ENCODE data around the gene TSC22D3.

The TSC22D3 gene

DNA sequence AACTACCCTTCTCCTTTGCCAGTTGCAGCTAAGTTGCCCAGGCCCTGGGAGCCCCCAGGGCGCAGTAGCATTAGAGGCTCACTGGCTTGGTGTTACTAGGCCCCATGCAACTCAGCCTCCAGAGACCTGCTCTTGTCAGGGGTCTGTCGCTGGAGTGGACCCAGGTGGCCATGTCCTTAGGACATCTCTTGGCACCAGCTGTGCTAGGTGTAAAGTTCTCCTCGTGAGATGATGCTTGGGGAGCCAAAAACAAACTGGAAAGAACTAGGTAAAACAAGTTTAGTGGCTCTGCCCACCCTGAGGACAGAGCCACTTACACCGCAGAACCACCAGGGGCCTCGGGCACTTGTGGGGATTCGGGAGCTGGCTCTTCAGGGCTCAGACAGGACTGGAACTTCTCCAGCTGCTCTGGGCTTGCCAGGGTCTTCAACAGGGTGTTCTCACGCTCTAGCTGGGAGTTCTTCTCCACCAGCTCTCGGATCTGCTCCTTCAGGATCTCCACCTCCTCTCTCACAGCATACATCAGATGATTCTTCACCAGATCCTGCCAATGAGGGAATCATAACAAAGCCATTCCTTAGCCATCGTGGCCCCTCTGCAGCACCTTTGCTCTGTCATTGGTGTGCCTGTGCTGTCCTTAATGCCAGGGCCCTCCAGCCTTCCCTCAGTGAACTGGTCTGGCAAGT, 61.2 kb downstream of the TSC22D3 start:
- H3K4me1 Mint-ChIP-seq (ENCODE audit: low read depth) = peaks cover 82% of the 10 kb centered on the region
- no peaks in the 10 kb centered on the region for H3K9me3 Mint-ChIP-seq
- H3K4me3 Mint-ChIP-seq = no peak overlapping the region
- DNase-seq = no peak
- H3K27me3 Mint-ChIP-seq = peaks cover 3% of the 10 kb centered on the region
- peaks cover 26% of the 10 kb centered on the region for H3K36me3 Mint-ChIP-seq (ENCODE audit: low read depth)
- peak overlapping the region; percentile 4 for H3K27ac Mint-ChIP-seq

DNA sequence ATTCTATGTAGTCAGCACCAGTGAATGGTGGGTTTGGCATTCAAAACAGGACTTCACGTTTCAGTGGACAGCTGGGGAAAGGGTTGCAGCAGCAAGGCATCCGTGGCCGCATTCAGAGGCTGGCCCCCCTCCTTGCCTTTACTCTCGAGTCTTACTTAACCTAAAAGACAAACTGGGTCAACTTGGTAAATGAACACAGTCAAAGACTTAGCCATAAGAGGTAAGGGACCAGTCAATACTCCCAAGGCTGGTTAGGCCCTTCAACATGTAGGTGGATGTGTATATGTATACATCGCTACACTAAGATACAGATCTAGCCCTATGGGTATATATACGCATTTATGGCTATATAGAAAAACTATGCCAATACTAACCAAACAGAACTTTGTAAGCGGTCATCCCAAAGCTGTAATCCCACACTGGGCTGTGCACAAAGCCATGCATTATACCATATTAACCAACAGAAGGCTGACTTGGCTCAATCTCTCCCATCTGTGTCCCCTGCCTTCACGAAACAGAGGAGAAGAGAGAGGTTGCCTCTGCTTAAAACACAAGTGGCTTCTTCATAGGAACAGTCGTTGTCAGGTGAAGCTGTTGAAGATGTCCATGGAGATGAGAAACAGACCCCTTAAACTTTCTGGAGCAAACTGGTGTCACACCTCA, 61.9 kb downstream of the TSC22D3 start:
- Mint-ChIP-seq H3K36me3 (ENCODE audit: low read depth) (peaks cover 26% of the 10 kb centered on the region), H3K4me3 (no peak overlapping the region), H3K27ac (peak overlapping the region; percentile 54), H3K9me3 (no peaks in the 10 kb centered on the region), H3K4me1 (ENCODE audit: low read depth) (peaks cover 87% of the 10 kb centered on the region), H3K27me3 (peaks cover 3% of the 10 kb centered on the region)
- no peak for DNase-seq

- Mint-ChIP-seq H3K36me3 (ENCODE audit: low read depth) (peaks cover 26% of the 10 kb centered on the region), H3K4me3 (no peak overlapping the region), H3K27me3 (peaks cover 3% of the 10 kb centered on the region), H3K27ac (peak overlapping the region; percentile 77), H3K4me1 (ENCODE audit: low read depth) (peaks cover 83% of the 10 kb centered on the region), H3K9me3 (no peaks in the 10 kb centered on the region)
- DNase-seq = no peak
These were observed 62.4 kb downstream of the TSC22D3 start for GRCh38 chrX:107713203-107713542.

GRCh38 chrX:107712231-107713202, 63.1 kb downstream of the TSC22D3 start:
- Mint-ChIP-seq H3K27me3 (peaks cover 3% of the 10 kb centered on the region), H3K27ac (peak overlapping the region; percentile 77), H3K36me3 (ENCODE audit: low read depth) (peaks cover 26% of the 10 kb centered on the region), H3K4me3 (no peak overlapping the region), H3K4me1 (ENCODE audit: low read depth) (peaks cover 76% of the 10 kb centered on the region), H3K9me3 (no peaks in the 10 kb centered on the region)
- DNase-seq = no peak

- H3K27me3 Mint-ChIP-seq = no peaks in the 10 kb centered on the region
- peaks cover 68% of the 10 kb centered on the region for H3K4me1 Mint-ChIP-seq (ENCODE audit: low read depth)
- H3K27ac Mint-ChIP-seq = peak overlapping the region; percentile 88
- peak overlapping the region; percentile 69 for H3K4me3 Mint-ChIP-seq
- H3K36me3 Mint-ChIP-seq (ENCODE audit: low read depth) = peaks cover 26% of the 10 kb centered on the region
- H3K9me3 Mint-ChIP-seq = no peaks in the 10 kb centered on the region
- no peak for DNase-seq
These were observed 63.9 kb downstream of the TSC22D3 start for GRCh38 chrX:107711521-107712181.

GRCh38 chrX:107710617-107711391, 64.8 kb downstream of the TSC22D3 start:
- H3K9me3 Mint-ChIP-seq = no peaks in the 10 kb centered on the region
- H3K27ac Mint-ChIP-seq = peak overlapping the region; percentile 88
- H3K4me1 Mint-ChIP-seq (ENCODE audit: low read depth) = peaks cover 71% of the 10 kb centered on the region
- DNase-seq = peak; percentile 41
- peak overlapping the region; percentile 69 for H3K4me3 Mint-ChIP-seq
- no peaks in the 10 kb centered on the region for H3K27me3 Mint-ChIP-seq
- H3K36me3 Mint-ChIP-seq (ENCODE audit: low read depth) = peaks cover 24% of the 10 kb centered on the region

DNA sequence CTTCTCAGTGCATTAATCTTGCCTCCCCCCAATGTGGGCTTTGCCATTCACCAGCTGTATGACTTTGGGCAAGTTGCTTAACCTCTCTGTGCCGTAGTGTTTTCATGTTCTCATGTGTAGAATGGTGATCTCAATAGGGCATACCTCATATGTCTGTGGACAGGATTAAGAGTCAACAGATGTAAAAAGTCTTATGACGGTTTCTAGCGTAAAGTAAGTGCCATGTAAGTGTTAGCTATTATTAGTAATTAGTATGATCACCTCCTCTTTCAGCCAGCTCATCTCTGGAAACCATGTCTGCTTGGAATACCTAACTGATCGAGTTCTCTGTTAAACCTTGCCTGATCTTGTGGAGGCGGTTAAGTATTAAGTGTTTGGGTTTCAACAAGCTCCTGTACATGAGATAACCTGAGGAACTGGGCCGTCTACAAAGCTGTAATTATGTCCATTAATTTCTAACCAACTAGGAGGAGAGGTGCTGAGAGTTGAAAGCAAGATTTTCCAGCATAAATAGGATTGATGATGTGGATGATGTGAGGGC, 66.3 kb downstream of the TSC22D3 start:
- Mint-ChIP-seq H3K9me3 (no peaks in the 10 kb centered on the region), H3K4me3 (no peak overlapping the region), H3K36me3 (ENCODE audit: low read depth) (peaks cover 13% of the 10 kb centered on the region), H3K27me3 (no peaks in the 10 kb centered on the region), H3K4me1 (ENCODE audit: low read depth) (peaks cover 56% of the 10 kb centered on the region), H3K27ac (no peak overlapping the region)
- DNase-seq = no peak

DNA sequence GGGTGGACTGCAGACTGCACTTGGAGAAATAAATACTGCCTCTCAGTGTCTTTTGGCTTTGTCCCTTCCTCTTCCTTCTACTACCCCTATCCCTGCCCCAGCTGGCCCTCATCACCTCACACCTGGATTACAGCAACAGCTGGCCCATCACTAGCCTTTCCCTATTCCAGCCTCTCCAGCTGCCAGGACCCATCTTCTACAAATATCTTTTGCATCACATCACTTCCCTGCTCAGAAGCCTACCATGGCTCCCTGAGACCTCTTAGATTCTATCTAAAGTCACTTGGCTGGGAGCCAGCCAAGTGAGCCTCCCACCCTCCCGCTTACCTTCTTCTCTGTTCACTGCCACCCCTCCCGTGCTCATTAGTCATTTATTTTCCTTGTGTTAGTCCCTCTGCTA, 66.8 kb downstream of the TSC22D3 start:
- H3K36me3 Mint-ChIP-seq (ENCODE audit: low read depth) = peaks cover 8% of the 10 kb centered on the region
- DNase-seq = no peak
- peaks cover 50% of the 10 kb centered on the region for H3K4me1 Mint-ChIP-seq (ENCODE audit: low read depth)
- H3K27ac Mint-ChIP-seq = no peak overlapping the region
- no peak overlapping the region for H3K4me3 Mint-ChIP-seq
- no peaks in the 10 kb centered on the region for H3K9me3 Mint-ChIP-seq
- H3K27me3 Mint-ChIP-seq = no peaks in the 10 kb centered on the region

DNA sequence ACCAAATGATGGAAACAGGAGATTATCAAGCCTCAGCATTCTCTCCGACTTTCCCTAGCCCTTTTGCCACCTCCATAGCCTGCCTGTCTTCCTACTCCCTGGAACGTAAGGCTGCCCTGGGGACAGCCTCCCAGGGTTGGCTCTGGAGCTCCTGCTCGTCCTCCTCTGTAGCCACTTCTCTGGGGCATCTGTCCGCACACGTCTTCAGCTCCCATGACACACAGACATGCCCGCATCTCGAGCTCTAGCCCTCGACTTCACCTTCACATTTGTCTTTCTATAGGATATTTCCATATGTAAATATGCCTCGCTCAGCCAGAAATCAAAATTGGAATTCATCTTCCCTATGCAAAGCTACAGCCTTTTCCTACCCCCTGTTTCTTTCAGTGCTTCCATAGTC, 67.7 kb downstream of the TSC22D3 start:
- H3K36me3 Mint-ChIP-seq (ENCODE audit: low read depth) = peaks cover under 1% of the 10 kb centered on the region
- no peak overlapping the region for H3K4me3 Mint-ChIP-seq
- H3K27ac Mint-ChIP-seq = no peak overlapping the region
- H3K9me3 Mint-ChIP-seq = no peaks in the 10 kb centered on the region
- DNase-seq = no peak
- H3K4me1 Mint-ChIP-seq (ENCODE audit: low read depth) = peaks cover 42% of the 10 kb centered on the region
- no peaks in the 10 kb centered on the region for H3K27me3 Mint-ChIP-seq

- peaks cover 33% of the 10 kb centered on the region for H3K4me1 Mint-ChIP-seq (ENCODE audit: low read depth)
These were observed 69.3 kb downstream of the TSC22D3 start for GRCh38 chrX:107706309-107706708.

DNA sequence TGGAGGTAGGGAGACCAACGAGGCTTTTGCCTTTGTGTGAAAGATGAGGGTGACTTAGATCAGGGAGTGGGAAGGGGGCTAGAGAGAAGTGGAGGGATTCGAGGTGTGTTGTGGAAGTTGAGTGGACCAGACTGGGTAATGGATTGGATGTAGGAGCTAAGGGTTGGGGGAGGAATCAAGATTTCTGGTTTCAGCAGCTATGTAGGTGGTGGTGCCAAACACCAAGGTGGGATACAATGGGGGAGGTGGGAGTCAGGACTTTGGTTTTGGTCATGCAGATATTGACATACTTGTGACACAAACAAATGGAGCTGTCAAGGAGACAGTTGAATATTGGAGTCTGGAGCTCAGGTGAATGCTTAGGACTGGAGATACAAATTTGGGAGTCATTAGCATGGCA, 71.0 kb downstream of the TSC22D3 start:
- no peak overlapping the region for H3K4me3 Mint-ChIP-seq
- H3K9me3 Mint-ChIP-seq = no peaks in the 10 kb centered on the region

More at GRCh38 chrX:107706309-107706708, 69.3 kb downstream of the TSC22D3 start:
- DNase-seq = peak; percentile 2
- no peak overlapping the region for H3K27ac Mint-ChIP-seq
- H3K27me3 Mint-ChIP-seq = no peaks in the 10 kb centered on the region
- H3K4me3 Mint-ChIP-seq = no peak overlapping the region
- no peaks in the 10 kb centered on the region for H3K9me3 Mint-ChIP-seq
- H3K36me3 Mint-ChIP-seq (ENCODE audit: low read depth) = no peaks in the 10 kb centered on the region

GRCh38 chrX:107704181-107704580, 71.4 kb downstream of the TSC22D3 start:
- no peak overlapping the region for H3K27ac Mint-ChIP-seq
- H3K36me3 Mint-ChIP-seq (ENCODE audit: low read depth) = no peaks in the 10 kb centered on the region
- DNase-seq = no peak

More for the DNA sequence above, 71.0 kb downstream of the TSC22D3 start:
- Mint-ChIP-seq H3K4me1 (ENCODE audit: low read depth) (peaks cover 27% of the 10 kb centered on the region), H3K27ac (no peak overlapping the region), H3K27me3 (peaks cover 5% of the 10 kb centered on the region), H3K36me3 (ENCODE audit: low read depth) (no peaks in the 10 kb centered on the region)
- no peak for DNase-seq

GRCh38 chrX:107701493-107702121, 74.0 kb downstream of the TSC22D3 start:
- H3K27ac Mint-ChIP-seq = no peak overlapping the region
- H3K9me3 Mint-ChIP-seq = no peaks in the 10 kb centered on the region
- no peaks in the 10 kb centered on the region for H3K36me3 Mint-ChIP-seq (ENCODE audit: low read depth)
- DNase-seq = peak; percentile 5
- peaks cover 14% of the 10 kb centered on the region for H3K27me3 Mint-ChIP-seq
- no peak overlapping the region for H3K4me3 Mint-ChIP-seq
- H3K4me1 Mint-ChIP-seq (ENCODE audit: low read depth) = peaks cover 25% of the 10 kb centered on the region

More at GRCh38 chrX:107704181-107704580, 71.4 kb downstream of the TSC22D3 start:
- no peaks in the 10 kb centered on the region for H3K9me3 Mint-ChIP-seq
- H3K4me3 Mint-ChIP-seq = no peak overlapping the region
- H3K4me1 Mint-ChIP-seq (ENCODE audit: low read depth) = peaks cover 27% of the 10 kb centered on the region
- H3K27me3 Mint-ChIP-seq = peaks cover 9% of the 10 kb centered on the region
